ENCODE data around the gene SLC35F3.

GRCh38 chr1:234316937-234317336, 412.5 kb downstream of the SLC35F3 start:
- TF ChIP-seq CTCF (IDR thresholded peaks at IDR 0.05; ENCODE audit: low read depth, low read length) (no peak), POLR2A (IDR thresholded peaks at IDR 0.05; ENCODE audit: extremely low read depth, insufficient read length) (no peak), MAX (IDR thresholded peaks at IDR 0.05; ENCODE audit: low read depth, low read length) (no peak)

Data from NB4 (cell line).